GM23338 (cell line): ENCODE results near the gene GRHL3. TPM values are rescaled to one million over a fixed set of nuclear protein-coding genes. Genes with fewer than 3 reads are reported as not detected.

Source experiments
- ATAC-seq: fragments of 200-7000 bp; cut with Tn5 transposase; 3 replicates; pipeline ENCODE4 v1.9.1; 2020
- DNase-seq: peaks from one replicate; pipeline ENCODE4 v3.0.0-alpha.2; 2015; ENCODE audit warnings: low spot score
- H2AFZ ChIP-seq: fragments of 200-600 bp; sonication (generic); 2 replicates; pipeline ENCODE4 v1.8.0; 2016; ENCODE audit warnings: antibody characterized with exemption, mild to moderate bottlenecking, moderate library complexity
- H3F3A ChIP-seq: fragments of 200-600 bp; sonication (generic); replicated peaks from 2 replicates; pipeline ENCODE4 v1.8.0; 2017; ENCODE audit warnings: antibody characterized with exemption, mixed run types, low read depth
- H3K27ac ChIP-seq: fragments of 200-600 bp; sonication (generic); 2 replicates; pipeline ENCODE4 v1.6.1; 2016; ENCODE audit warnings: low read depth
- H3K27me3 ChIP-seq: fragments of 200-600 bp; sonication (generic); 2 replicates; pipeline ENCODE4 v1.8.0; 2016; ENCODE audit warnings: mild to moderate bottlenecking, mixed run types, moderate library complexity; ENCODE audit not compliant: insufficient read depth
- H3K36me3 ChIP-seq: fragments of 200-600 bp; sonication (generic); 2 replicates; pipeline ENCODE4 v1.8.0; 2016; ENCODE audit warnings: mild to moderate bottlenecking; ENCODE audit not compliant: insufficient read depth
- H3K4me1 ChIP-seq: fragments of 200-600 bp; sonication (generic); 2 replicates; pipeline ENCODE4 v1.8.0; 2016; ENCODE audit warnings: mild to moderate bottlenecking, moderate library complexity; ENCODE audit not compliant: insufficient read depth
- H3K4me2 ChIP-seq: fragments of 200-600 bp; sonication (generic); 2 replicates; pipeline ENCODE4 v1.7.1; 2017; ENCODE audit warnings: mixed run types
- H3K4me3 ChIP-seq: fragments of 200-600 bp; sonication (generic); 2 replicates; pipeline ENCODE4 v1.6.1; 2016; ENCODE audit warnings: mixed run types
- H3K79me2 ChIP-seq: fragments of 200-600 bp; sonication (generic); replicated peaks from 2 replicates; pipeline ENCODE4 v1.8.0; 2017; ENCODE audit warnings: mild to moderate bottlenecking; ENCODE audit not compliant: insufficient read depth
- H3K9me2 ChIP-seq: fragments of 200-600 bp; sonication (generic); 2 replicates; pipeline ENCODE4 v1.8.0; 2017; ENCODE audit not compliant: insufficient read depth
- H4K20me1 ChIP-seq: fragments of 200-600 bp; sonication (generic); replicated peaks from 2 replicates; pipeline ENCODE4 v1.8.0; 2017; ENCODE audit warnings: mild to moderate bottlenecking; ENCODE audit not compliant: insufficient read depth
- H3K27ac Mint-ChIP-seq: 2 replicates; pipeline ENCODE4 v1.8.0; 2020; ENCODE audit warnings: inconsistent platforms, mild to moderate bottlenecking, moderate library complexity, mixed read lengths
- H3K27me3 Mint-ChIP-seq: 3 replicates; pipeline ENCODE4 v1.8.0; 2022; ENCODE audit warnings: low read depth, mild to moderate bottlenecking, moderate library complexity, mixed read lengths, inconsistent platforms; ENCODE audit not compliant: insufficient read depth, poor library complexity
- H3K36me3 Mint-ChIP-seq: 3 replicates; pipeline ENCODE4 v1.8.0; 2021; ENCODE audit warnings: low read depth, mild to moderate bottlenecking, inconsistent platforms, moderate library complexity, mixed read lengths
- H3K4me1 Mint-ChIP-seq: 3 replicates; pipeline ENCODE4 v1.8.0; 2020; ENCODE audit warnings: mild to moderate bottlenecking, inconsistent platforms, mixed read lengths
- H3K4me3 Mint-ChIP-seq: 3 replicates; pipeline ENCODE4 v1.8.0; 2021; ENCODE audit warnings: moderate library complexity, mild to moderate bottlenecking, inconsistent platforms, mixed read lengths
- H3K9me3 Mint-ChIP-seq: 3 replicates; pipeline ENCODE4 v1.8.0; 2020; ENCODE audit warnings: moderate library complexity, mild to moderate bottlenecking, inconsistent platforms, mixed read lengths
- CREB1 ChIP-seq: fragments of 250-450 bp; sonication (Bioruptor Pico); IDR thresholded peaks from 2 replicates; pipeline ENCODE4 v1.5.0; 2020; ENCODE audit warnings: low read depth, mild to moderate bottlenecking, moderate library complexity
- EZH2 ChIP-seq: fragments of 200-600 bp; sonication (generic); IDR thresholded peaks from one replicate; pipeline ENCODE4 v1.8.0; 2017; ENCODE audit warnings: antibody characterized with exemption, mild to moderate bottlenecking, low read depth; ENCODE audit not compliant: unreplicated experiment
- EZH2phosphoT487 ChIP-seq: fragments of 200-600 bp; sonication (generic); IDR thresholded peaks from one replicate; pipeline ENCODE4 v1.8.1; 2018; ENCODE audit warnings: antibody characterized with exemption; ENCODE audit not compliant: unreplicated experiment
- NANOG ChIP-seq: IDR thresholded peaks from 2 replicates; pipeline ENCODE4 v1.6.1; 2016; ENCODE audit warnings: antibody characterized with exemption, borderline replicate concordance
- POLR2AphosphoS5 ChIP-seq: IDR thresholded peaks from 2 replicates; pipeline ENCODE4 v1.6.1; 2016; ENCODE audit warnings: antibody characterized with exemption, low read depth
- STAT1 ChIP-seq: IDR thresholded peaks from one replicate; pipeline ENCODE4 v1.6.1; 2016; ENCODE audit warnings: antibody characterized with exemption; ENCODE audit not compliant: unreplicated experiment
- ZNF114 ChIP-seq: fragments of 250-450 bp; sonication (Bioruptor Pico); IDR thresholded peaks from 2 replicates; pipeline ENCODE4 v1.5.0; 2020; ENCODE audit warnings: mild to moderate bottlenecking, moderate library complexity
- ZNF331 ChIP-seq: fragments of 250-450 bp; sonication (Bioruptor Pico); IDR thresholded peaks from 2 replicates; pipeline ENCODE4 v1.5.0; 2020; ENCODE audit warnings: low read depth, mild to moderate bottlenecking, moderate library complexity
- polyA plus RNA-seq: library from polyadenylated mRNA; unstranded; fragments of >200 nt; fragmentation: Nextera tagmentation; extraction: Ambion mirVana; gene quantifications from 2 replicates; pipeline ENCODE4 v1.2.1, GENCODE V29; 2016
- total RNA-seq: library from RNA; depleted of rRNA; stranded (reverse); fragments of >200 nt; shearing (Covaris generic); gene quantifications from 2 replicates; pipeline ENCODE4 v1.2.3, GENCODE V29; 2014
- TF ChIP-seq, protein P1 (sequence below): IDR thresholded peaks from one replicate; pipeline ENCODE4 v1.6.1; 2018; ENCODE audit warnings: antibody characterized with exemption; ENCODE audit not compliant: unreplicated experiment
- TF ChIP-seq, protein P2 (sequence below), 2 experiments: fragments of 200-600 bp in 1 of 2; sonication (generic) in 1 of 2; conservative IDR thresholded peaks; 2 replicates each; pipeline versions ENCODE4 v1.5.1 to v1.6.1; 2016 to 2017; ENCODE audit warnings: antibody characterized with exemption in 2 of 2, low read depth in 2 of 2, mild to moderate bottlenecking in 2 of 2, moderate library complexity in 1 of 2
- TF ChIP-seq, protein P3 (sequence below): IDR thresholded peaks from 2 replicates; pipeline ENCODE4 v1.6.1; 2016; ENCODE audit warnings: antibody characterized with exemption

The GRHL3 gene
- total and polyA plus RNA-seq, 2 experiments from 2014 or later: 0.78 to 1.1 TPM

DNA sequence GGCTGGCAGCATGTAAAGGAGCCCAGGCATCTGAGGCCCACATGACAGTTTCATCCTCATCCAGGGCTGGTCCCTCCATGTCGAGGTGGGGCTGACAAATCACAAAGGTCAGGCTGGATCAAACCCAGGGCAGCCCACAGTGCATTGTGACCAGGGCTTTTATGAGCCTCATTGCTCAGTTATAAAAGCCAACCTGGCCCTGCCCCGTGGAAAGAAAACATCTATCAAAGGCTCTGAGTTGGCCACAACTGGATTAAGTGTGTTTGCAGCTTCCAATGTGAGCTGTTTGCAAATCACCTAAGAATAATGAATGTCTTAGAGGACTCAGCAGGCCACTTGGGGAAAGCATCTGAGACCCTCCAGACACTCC lies 45.4 kb downstream of the GRHL3 start:
- no peaks in the 10 kb centered on the region for H3K36me3 ChIP-seq
- no peaks in the 10 kb centered on the region for H3K79me2 ChIP-seq
- H3K27ac ChIP-seq: no peak overlapping the region
- no peak overlapping the region for H3K4me3 ChIP-seq
- H2AFZ ChIP-seq: no peak overlapping the region
- H3K4me1 ChIP-seq: no peaks in the 10 kb centered on the region
- no peaks in the 10 kb centered on the region for H3K27me3 ChIP-seq
- no peaks in the 10 kb centered on the region for H3K36me3 Mint-ChIP-seq
- H3K9me3 Mint-ChIP-seq: no peaks in the 10 kb centered on the region
- H3F3A ChIP-seq: no peaks in the 10 kb centered on the region
- peaks cover 2% of the 10 kb centered on the region for H3K27me3 Mint-ChIP-seq
- no peak for TF ChIP-seq ZNF114
- TF ChIP-seq, protein P1, sequence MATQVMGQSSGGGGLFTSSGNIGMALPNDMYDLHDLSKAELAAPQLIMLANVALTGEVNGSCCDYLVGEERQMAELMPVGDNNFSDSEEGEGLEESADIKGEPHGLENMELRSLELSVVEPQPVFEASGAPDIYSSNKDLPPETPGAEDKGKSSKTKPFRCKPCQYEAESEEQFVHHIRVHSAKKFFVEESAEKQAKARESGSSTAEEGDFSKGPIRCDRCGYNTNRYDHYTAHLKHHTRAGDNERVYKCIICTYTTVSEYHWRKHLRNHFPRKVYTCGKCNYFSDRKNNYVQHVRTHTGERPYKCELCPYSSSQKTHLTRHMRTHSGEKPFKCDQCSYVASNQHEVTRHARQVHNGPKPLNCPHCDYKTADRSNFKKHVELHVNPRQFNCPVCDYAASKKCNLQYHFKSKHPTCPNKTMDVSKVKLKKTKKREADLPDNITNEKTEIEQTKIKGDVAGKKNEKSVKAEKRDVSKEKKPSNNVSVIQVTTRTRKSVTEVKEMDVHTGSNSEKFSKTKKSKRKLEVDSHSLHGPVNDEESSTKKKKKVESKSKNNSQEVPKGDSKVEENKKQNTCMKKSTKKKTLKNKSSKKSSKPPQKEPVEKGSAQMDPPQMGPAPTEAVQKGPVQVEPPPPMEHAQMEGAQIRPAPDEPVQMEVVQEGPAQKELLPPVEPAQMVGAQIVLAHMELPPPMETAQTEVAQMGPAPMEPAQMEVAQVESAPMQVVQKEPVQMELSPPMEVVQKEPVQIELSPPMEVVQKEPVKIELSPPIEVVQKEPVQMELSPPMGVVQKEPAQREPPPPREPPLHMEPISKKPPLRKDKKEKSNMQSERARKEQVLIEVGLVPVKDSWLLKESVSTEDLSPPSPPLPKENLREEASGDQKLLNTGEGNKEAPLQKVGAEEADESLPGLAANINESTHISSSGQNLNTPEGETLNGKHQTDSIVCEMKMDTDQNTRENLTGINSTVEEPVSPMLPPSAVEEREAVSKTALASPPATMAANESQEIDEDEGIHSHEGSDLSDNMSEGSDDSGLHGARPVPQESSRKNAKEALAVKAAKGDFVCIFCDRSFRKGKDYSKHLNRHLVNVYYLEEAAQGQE: no peak
- no peak for TF ChIP-seq STAT1
- no peak for TF ChIP-seq NANOG
- TF ChIP-seq EZH2phosphoT487: no peak
- TF ChIP-seq POLR2AphosphoS5: no peak
- TF ChIP-seq ZNF331: no peak
- no peak for TF ChIP-seq EZH2
- no peak; the same call in 1 of the 3 replicates for ATAC-seq
- no peaks in the 10 kb centered on the region for H3K9me2 ChIP-seq
- peaks cover 6% of the 10 kb centered on the region; the same call in 1 of the 3 replicates for H3K4me1 Mint-ChIP-seq
- no peak overlapping the region for H3K27ac Mint-ChIP-seq
- H3K4me2 ChIP-seq: no peak overlapping the region
- DNase-seq: no peak
- no peak overlapping the region for H3K4me3 Mint-ChIP-seq
- no peaks in the 10 kb centered on the region for H4K20me1 ChIP-seq

DNA sequence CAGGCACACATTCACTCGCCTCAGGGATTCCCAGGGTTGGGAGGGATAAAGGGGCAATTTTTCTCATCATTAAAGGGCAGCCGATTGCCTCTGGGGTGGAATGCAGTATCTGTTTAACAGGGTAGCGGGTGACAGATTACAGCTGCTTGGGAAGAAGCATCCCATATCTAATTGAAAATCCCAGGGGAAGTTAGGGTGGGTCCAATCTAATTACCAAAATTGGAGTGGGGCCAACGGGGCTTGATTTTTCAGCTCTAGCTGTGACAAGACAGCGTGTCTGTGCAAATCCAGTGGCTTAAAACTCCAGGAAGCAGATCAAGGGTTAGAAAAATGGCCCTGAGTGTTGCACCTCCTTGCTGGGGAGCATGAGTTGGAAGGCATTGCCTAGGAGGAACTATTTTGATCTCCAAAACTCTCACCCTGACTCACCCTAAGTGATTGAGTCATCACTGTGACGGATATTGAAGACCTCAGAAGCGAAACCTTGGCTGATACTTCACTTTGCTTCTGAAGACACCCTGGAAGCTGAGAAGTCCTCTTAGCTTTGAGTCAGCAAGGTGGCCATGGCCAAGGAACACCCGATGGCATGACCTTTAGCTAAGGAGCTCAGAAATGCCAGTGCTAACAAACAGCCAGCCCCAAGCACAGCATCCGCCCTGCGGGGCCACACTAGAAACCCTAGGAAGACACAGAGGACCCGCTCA lies 46.0 kb downstream of the GRHL3 start:
- no peak overlapping the region for H3K4me3 ChIP-seq
- no peaks in the 10 kb centered on the region for H3F3A ChIP-seq
- H3K79me2 ChIP-seq: no peaks in the 10 kb centered on the region
- DNase-seq (no peak), ATAC-seq (no peak; the same call in 1 of the 3 replicates)
- no peak overlapping the region for H2AFZ ChIP-seq
- H3K4me2 ChIP-seq: no peak overlapping the region
- Mint-ChIP-seq H3K4me1 (peaks cover 6% of the 10 kb centered on the region; the same call in 1 of the 3 replicates), H3K36me3 (no peaks in the 10 kb centered on the region), H3K9me3 (no peaks in the 10 kb centered on the region), H3K27me3 (peaks cover 2% of the 10 kb centered on the region), H3K4me3 (no peak overlapping the region), H3K27ac (no peak overlapping the region)
- no peaks in the 10 kb centered on the region for H3K36me3 ChIP-seq
- no peaks in the 10 kb centered on the region for H3K4me1 ChIP-seq
- H3K27ac ChIP-seq: no peak overlapping the region
- no peaks in the 10 kb centered on the region for H3K9me2 ChIP-seq
- H3K27me3 ChIP-seq: no peaks in the 10 kb centered on the region
- H4K20me1 ChIP-seq: no peaks in the 10 kb centered on the region
- TF ChIP-seq, protein P2, sequence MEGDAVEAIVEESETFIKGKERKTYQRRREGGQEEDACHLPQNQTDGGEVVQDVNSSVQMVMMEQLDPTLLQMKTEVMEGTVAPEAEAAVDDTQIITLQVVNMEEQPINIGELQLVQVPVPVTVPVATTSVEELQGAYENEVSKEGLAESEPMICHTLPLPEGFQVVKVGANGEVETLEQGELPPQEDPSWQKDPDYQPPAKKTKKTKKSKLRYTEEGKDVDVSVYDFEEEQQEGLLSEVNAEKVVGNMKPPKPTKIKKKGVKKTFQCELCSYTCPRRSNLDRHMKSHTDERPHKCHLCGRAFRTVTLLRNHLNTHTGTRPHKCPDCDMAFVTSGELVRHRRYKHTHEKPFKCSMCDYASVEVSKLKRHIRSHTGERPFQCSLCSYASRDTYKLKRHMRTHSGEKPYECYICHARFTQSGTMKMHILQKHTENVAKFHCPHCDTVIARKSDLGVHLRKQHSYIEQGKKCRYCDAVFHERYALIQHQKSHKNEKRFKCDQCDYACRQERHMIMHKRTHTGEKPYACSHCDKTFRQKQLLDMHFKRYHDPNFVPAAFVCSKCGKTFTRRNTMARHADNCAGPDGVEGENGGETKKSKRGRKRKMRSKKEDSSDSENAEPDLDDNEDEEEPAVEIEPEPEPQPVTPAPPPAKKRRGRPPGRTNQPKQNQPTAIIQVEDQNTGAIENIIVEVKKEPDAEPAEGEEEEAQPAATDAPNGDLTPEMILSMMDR (conservative IDR thresholded peaks at IDR 0.05; ENCODE audit: low read depth in 2 of 2): no peak
- TF ChIP-seq POLR2AphosphoS5 (no peak), EZH2 (no peak), ZNF114 (no peak), EZH2phosphoT487 (no peak), NANOG (no peak), ZNF331 (no peak), STAT1 (no peak), CREB1 (CRISPR knock-in tag) (no peak)
- TF ChIP-seq, protein P3, sequence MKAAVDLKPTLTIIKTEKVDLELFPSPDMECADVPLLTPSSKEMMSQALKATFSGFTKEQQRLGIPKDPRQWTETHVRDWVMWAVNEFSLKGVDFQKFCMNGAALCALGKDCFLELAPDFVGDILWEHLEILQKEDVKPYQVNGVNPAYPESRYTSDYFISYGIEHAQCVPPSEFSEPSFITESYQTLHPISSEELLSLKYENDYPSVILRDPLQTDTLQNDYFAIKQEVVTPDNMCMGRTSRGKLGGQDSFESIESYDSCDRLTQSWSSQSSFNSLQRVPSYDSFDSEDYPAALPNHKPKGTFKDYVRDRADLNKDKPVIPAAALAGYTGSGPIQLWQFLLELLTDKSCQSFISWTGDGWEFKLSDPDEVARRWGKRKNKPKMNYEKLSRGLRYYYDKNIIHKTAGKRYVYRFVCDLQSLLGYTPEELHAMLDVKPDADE: no peak
- TF ChIP-seq, protein P1: no peak
